Hepatocyte (in vitro differentiated cells): Measurements from ENCODE around the gene GSPT1. TPM values are rescaled to one million over a fixed set of nuclear protein-coding genes. Genes with fewer than 3 reads are reported as not detected.
"Not testable (repeated sequence)": the region's sequence is repeated elsewhere in the genome, so short reads cannot be mapped to it uniquely, and the experiment has no call there.

Experiments used
- DNase-seq: peaks from one replicate; pipeline ENCODE4 v3.0.0-alpha.2; 2016; ENCODE audit warnings: low spot score
- H2AFZ ChIP-seq: fragments of 200-600 bp; sonication (generic); 2 replicates; pipeline ENCODE4 v1.6.0; 2016; ENCODE audit warnings: antibody characterized with exemption, mild to moderate bottlenecking
- H3K27ac ChIP-seq: fragments of 200-600 bp; sonication (generic); 2 replicates; pipeline ENCODE4 v1.5.1; 2016; ENCODE audit warnings: mild to moderate bottlenecking
- H3K27me3 ChIP-seq: fragments of 200-600 bp; sonication (generic); 2 replicates; pipeline ENCODE4 v1.6.1; 2016
- H3K36me3 ChIP-seq: fragments of 200-600 bp; sonication (generic); replicated peaks from 2 replicates; pipeline ENCODE4 v1.5.1; 2016; ENCODE audit warnings: low read depth; ENCODE audit not compliant: insufficient read depth
- H3K4me1 ChIP-seq: fragments of 200-600 bp; sonication (generic); 2 replicates; pipeline ENCODE4 v1.5.1; 2016; ENCODE audit warnings: mild to moderate bottlenecking, moderate library complexity; ENCODE audit not compliant: insufficient read depth
- H3K4me2 ChIP-seq: fragments of 200-600 bp; sonication (generic); 2 replicates; pipeline ENCODE4 v1.6.0; 2016
- H3K4me3 ChIP-seq: fragments of 200-600 bp; sonication (generic); 2 replicates; pipeline ENCODE4 v1.5.1; 2016; ENCODE audit warnings: mild to moderate bottlenecking
- H3K79me2 ChIP-seq: fragments of 200-600 bp; sonication (generic); 2 replicates; pipeline ENCODE4 v1.6.0; 2017; ENCODE audit warnings: mild to moderate bottlenecking
- H3K9me2 ChIP-seq: fragments of 200-600 bp; sonication (generic); replicated peaks from 2 replicates; pipeline ENCODE4 v1.6.0; 2017; ENCODE audit warnings: mild to moderate bottlenecking; ENCODE audit not compliant: insufficient read depth
- H3K9me3 ChIP-seq: fragments of 200-600 bp; sonication (generic); 2 replicates; pipeline ENCODE4 v1.5.1; 2016; ENCODE audit warnings: low read depth, mild to moderate bottlenecking
- H4K20me1 ChIP-seq: fragments of 200-600 bp; sonication (generic); 2 replicates; pipeline ENCODE4 v1.6.0; 2016; ENCODE audit warnings: mild to moderate bottlenecking; ENCODE audit not compliant: insufficient read depth, poor library complexity, severe bottlenecking
- EZH2 ChIP-seq: fragments of 200-600 bp; sonication (generic); IDR thresholded peaks from 2 replicates; pipeline ENCODE4 v1.6.1; 2016; ENCODE audit warnings: antibody characterized with exemption, mild to moderate bottlenecking, borderline replicate concordance
- EZH2phosphoT487 ChIP-seq: fragments of 200-600 bp; sonication (generic); IDR thresholded peaks from one replicate; pipeline ENCODE4 v1.6.1; 2018; ENCODE audit warnings: antibody characterized with exemption, mild to moderate bottlenecking, low read depth, moderate library complexity; ENCODE audit not compliant: unreplicated experiment, severe bottlenecking
- WGBS: methylation state at CpG from one replicate; pipeline ENCODE4 v1.1.6; 2016; ENCODE audit warnings: low lambda C conversion rate; ENCODE audit errors: missing lambda C conversion rate; 5-methylcytosine and 5-hydroxymethylcytosine counted together
- polyA plus RNA-seq: library from polyadenylated mRNA; unstranded; fragments of >200 nt; fragmentation: Nextera tagmentation; extraction: Ambion mirVana; gene quantifications from 2 replicates; pipeline ENCODE4 v1.2.1, GENCODE V29; 2016
- total RNA-seq: library from RNA; depleted of rRNA; stranded (reverse); fragments of >200 nt; gene quantifications from 2 replicates; pipeline ENCODE4 v1.2.3, GENCODE V29; 2014
- TF ChIP-seq, protein P1 (sequence below): fragments of 200-600 bp; sonication (generic); IDR thresholded peaks from 2 replicates; pipeline ENCODE4 v1.5.1; 2016; ENCODE audit warnings: antibody characterized with exemption, mild to moderate bottlenecking; ENCODE audit not compliant: poor library complexity

The GSPT1 gene
- total and polyA plus RNA-seq, 2 experiments from 2014 or later: 79.2 to 109 TPM

DNA sequence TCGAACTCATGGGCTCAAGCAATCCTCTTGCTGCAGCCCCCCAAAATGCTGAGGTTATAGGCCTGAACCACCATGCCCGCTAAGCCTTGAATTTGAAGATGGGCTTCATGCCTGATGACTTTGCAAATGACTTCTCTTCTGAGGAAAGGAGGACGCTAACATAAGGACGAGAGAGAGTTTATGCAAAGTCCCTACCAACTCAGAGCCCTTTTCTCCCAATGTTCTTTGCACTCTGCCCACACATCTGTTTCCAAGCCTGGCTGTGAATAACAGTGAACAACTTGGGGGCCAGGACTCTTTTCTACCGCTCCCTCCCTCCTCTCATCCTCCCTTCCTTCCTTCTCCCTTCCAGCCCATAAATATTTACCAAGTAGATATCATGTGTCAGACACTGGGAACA is 34.6 kb upstream of the GSPT1 start:
- 85% methylated on average over 5 of the region's 5 CpGs for WGBS
- no peaks in the 10 kb centered on the region for H3K9me3 ChIP-seq
- no peak overlapping the region for H2AFZ ChIP-seq
- H4K20me1 ChIP-seq: no peaks in the 10 kb centered on the region
- H3K9me2 ChIP-seq: no peaks in the 10 kb centered on the region
- TF ChIP-seq EZH2phosphoT487 (no peak), EZH2 (no peak)
- TF ChIP-seq, protein P1, sequence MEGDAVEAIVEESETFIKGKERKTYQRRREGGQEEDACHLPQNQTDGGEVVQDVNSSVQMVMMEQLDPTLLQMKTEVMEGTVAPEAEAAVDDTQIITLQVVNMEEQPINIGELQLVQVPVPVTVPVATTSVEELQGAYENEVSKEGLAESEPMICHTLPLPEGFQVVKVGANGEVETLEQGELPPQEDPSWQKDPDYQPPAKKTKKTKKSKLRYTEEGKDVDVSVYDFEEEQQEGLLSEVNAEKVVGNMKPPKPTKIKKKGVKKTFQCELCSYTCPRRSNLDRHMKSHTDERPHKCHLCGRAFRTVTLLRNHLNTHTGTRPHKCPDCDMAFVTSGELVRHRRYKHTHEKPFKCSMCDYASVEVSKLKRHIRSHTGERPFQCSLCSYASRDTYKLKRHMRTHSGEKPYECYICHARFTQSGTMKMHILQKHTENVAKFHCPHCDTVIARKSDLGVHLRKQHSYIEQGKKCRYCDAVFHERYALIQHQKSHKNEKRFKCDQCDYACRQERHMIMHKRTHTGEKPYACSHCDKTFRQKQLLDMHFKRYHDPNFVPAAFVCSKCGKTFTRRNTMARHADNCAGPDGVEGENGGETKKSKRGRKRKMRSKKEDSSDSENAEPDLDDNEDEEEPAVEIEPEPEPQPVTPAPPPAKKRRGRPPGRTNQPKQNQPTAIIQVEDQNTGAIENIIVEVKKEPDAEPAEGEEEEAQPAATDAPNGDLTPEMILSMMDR: no peak
- H3K4me2 ChIP-seq: no peak overlapping the region
- H3K27me3 ChIP-seq: no peaks in the 10 kb centered on the region
- no peaks in the 10 kb centered on the region for H3K79me2 ChIP-seq
- peaks cover 3% of the 10 kb centered on the region for H3K4me1 ChIP-seq
- H3K27ac ChIP-seq: peak overlapping the region; percentile 50
- DNase-seq: no peak
- H3K4me3 ChIP-seq: no peak overlapping the region
- H3K36me3 ChIP-seq: no peaks in the 10 kb centered on the region

DNA sequence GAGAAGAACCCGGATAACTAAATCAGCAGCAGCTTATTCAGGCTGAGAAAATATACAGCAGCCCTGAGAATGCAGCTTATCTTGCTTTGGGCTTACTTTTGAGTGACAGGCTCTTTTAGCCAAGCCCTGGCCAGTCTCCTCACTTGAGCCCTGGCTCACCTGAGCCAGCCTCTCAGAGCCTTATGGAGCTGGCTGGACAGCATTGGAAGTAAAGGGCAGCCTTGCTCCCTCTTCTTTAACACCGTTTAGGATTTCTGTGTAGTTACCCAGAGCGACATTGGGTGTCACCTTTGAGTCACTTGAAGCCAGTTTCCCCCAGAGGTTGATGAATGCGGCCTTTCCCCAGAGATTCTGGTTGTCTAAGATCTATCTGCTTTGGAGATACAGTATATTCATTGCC is 33.8 kb upstream of the GSPT1 start:
- H3K27ac ChIP-seq: no peak overlapping the region
- H3K79me2 ChIP-seq: no peaks in the 10 kb centered on the region
- H3K27me3 ChIP-seq: no peaks in the 10 kb centered on the region
- H3K4me2 ChIP-seq: no peak overlapping the region
- H2AFZ ChIP-seq: no peak overlapping the region
- 14% methylated on average over 4 of the region's 4 CpGs for WGBS
- no peaks in the 10 kb centered on the region for H3K9me2 ChIP-seq
- H3K36me3 ChIP-seq: no peaks in the 10 kb centered on the region
- TF ChIP-seq, protein P1: peak; percentile 53
- no peak for TF ChIP-seq EZH2phosphoT487
- no peak for TF ChIP-seq EZH2
- no peaks in the 10 kb centered on the region for H3K9me3 ChIP-seq
- peaks cover 3% of the 10 kb centered on the region for H3K4me1 ChIP-seq
- peak; percentile 68 for DNase-seq
- no peaks in the 10 kb centered on the region for H4K20me1 ChIP-seq
- H3K4me3 ChIP-seq: no peak overlapping the region

DNA sequence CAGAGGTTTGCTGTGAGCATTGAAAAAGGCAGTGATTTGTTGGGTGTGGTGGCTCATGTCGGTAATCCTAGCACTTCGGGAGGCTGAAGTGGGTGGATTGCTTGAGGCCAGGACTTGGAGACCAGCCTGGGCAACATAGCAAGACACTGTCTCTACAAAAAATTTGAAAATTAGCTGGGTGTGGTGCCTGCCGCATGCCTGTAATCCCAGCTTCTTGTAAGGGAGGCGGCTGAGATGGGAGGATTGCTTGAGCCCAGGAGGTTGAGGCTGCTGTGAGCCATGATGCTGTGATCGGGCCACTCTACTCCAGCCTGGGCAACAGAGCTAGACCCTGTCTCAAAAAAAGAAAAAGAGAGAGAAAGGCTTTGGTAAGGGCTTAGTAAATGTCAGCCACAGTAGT is 33.1 kb upstream of the GSPT1 start:
- TF ChIP-seq EZH2 (no peak), EZH2phosphoT487 (no peak)
- H3K9me3 ChIP-seq: no peaks in the 10 kb centered on the region
- no peaks in the 10 kb centered on the region for H3K27me3 ChIP-seq
- H3K27ac ChIP-seq: no peak overlapping the region
- no peak overlapping the region for H3K4me3 ChIP-seq
- H3K36me3 ChIP-seq: no peaks in the 10 kb centered on the region
- H3K9me2 ChIP-seq: no peaks in the 10 kb centered on the region
- no peak overlapping the region for H2AFZ ChIP-seq
- no peak for DNase-seq
- peaks cover 3% of the 10 kb centered on the region for H3K4me1 ChIP-seq
- H4K20me1 ChIP-seq: no peaks in the 10 kb centered on the region
- H3K4me2 ChIP-seq: no peak overlapping the region
- 94% methylated on average over 5 of the region's 5 CpGs for WGBS
- no peaks in the 10 kb centered on the region for H3K79me2 ChIP-seq

DNA sequence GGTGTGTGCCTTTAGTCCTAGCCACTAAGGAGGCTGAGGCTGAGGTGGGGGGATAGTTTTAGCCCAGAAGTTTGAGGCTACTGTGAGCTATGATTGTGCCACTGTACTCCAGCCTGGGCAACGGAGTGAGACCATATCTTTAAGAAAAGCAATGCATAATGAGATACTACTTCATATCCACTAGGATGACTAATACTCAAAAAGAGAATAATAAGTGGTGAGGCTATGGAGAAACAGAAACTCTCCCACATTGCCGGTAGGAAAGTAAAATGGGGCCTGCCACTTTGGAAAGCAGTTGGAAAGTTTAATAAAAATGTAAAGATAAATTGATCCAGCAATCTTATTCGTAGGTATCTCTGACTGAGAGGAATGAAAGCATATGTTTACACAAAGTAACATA is 30.7 kb upstream of the GSPT1 start:
- Histone ChIP-seq H3K9me2 (no peaks in the 10 kb centered on the region), H3K27ac (no peak overlapping the region), H2AFZ (no peak overlapping the region), H3K9me3 (no peaks in the 10 kb centered on the region), H3K4me1 (peaks cover 3% of the 10 kb centered on the region), H3K79me2 (no peaks in the 10 kb centered on the region), H3K27me3 (no peaks in the 10 kb centered on the region), H4K20me1 (no peaks in the 10 kb centered on the region), H3K36me3 (no peaks in the 10 kb centered on the region), H3K4me2 (no peak overlapping the region), H3K4me3 (no peak overlapping the region)
- WGBS: 71% methylated on average over 3 of the region's 3 CpGs
- DNase-seq: no peak
- TF ChIP-seq, protein P1: no peak
- TF ChIP-seq EZH2: no peak
- no peak for TF ChIP-seq EZH2phosphoT487

DNA sequence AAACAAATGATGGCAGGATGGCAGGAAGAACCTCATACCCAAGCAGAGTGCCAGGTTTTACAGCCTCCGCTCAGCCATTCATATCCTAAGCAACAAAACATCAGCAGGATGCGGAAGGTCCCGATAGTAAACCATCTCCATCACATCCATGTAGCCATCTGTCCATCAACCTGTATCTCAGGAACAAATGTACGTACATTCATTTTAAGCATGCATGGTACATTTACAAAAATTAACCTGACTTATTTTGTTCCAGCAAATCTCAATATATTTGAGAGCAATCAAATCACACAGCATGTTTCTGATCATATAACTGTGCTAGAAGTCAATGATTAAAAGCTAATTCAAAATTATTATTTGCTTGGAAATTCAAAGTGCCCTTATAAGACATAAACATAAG is 26.2 kb upstream of the GSPT1 start, which contains the start of gene NPIPB2:
Gene NPIPB2, minus strand, starts transcription at position 101 of the 400 bp plus-strand sequence. Its CDS starts 0 bp downstream, at position 101.
- H3K4me2 ChIP-seq, H3K27ac ChIP-seq, H3K9me2 ChIP-seq, H3K27me3 ChIP-seq, H3K79me2 ChIP-seq, DNase-seq, H4K20me1 ChIP-seq, H3K4me1 ChIP-seq, H3K4me3 ChIP-seq, H3K36me3 ChIP-seq, H3K9me3 ChIP-seq, H2AFZ ChIP-seq: not testable (repeated sequence)
- WGBS: 90% methylated on average over 4 of the region's 4 CpGs

DNA sequence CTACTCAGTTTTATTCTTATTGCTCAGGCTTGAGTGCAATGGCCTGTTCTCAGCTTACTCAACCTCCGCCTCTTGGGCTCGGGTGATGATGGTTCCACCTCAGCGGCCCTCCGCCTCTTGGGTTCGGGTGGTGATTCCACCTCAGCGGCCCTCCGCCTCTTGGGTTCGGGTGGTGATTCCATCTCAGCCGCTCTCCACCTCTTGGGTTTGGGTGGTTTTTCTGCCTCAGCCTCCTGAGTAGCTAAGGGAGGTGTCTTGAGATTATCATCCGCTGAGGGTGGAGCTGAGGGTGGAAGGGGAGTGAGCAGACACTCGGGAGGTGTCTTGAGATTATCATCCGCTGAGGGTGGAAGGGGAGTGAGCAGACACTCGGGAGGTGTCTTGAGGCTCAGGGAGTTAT is 11.6 kb upstream of the GSPT1 start:
- 86% methylated on average over 13 of the region's 13 CpGs for WGBS
- H3K4me1 ChIP-seq, H2AFZ ChIP-seq, H3K36me3 ChIP-seq, DNase-seq, H3K27ac ChIP-seq, H3K9me3 ChIP-seq, H3K9me2 ChIP-seq, H3K27me3 ChIP-seq, H4K20me1 ChIP-seq, H3K4me3 ChIP-seq, H3K4me2 ChIP-seq, H3K79me2 ChIP-seq: not testable (repeated sequence)
